ENCODE data around the gene PAK5. TPM values are rescaled to one million over a fixed set of nuclear protein-coding genes. Genes with fewer than 3 reads are reported as not detected.

PAK5 gene
- total RNA-seq, 1 experiment from 2014 or later = not detected

GRCh38 chr20:9809271-9809670 is 29.6 kb downstream of the PAK5 start:
- Histone ChIP-seq H3K9me3 (ENCODE audit: low read length) (no peaks in the 10 kb centered on the region), H3K4me2 (ENCODE audit: low read depth, low read length, poor library complexity, severe bottlenecking) (no peak overlapping the region), H3K27ac (ENCODE audit: low read length) (no peak overlapping the region), H3K4me3 (ENCODE audit: low read length) (no peak overlapping the region), H3K79me2 (ENCODE audit: low read length) (no peaks in the 10 kb centered on the region), H3K4me1 (ENCODE audit: low read length) (no peaks in the 10 kb centered on the region; the same call in 1 of the 2 replicates), H4K20me1 (ENCODE audit: insufficient read depth, low read depth, low read length) (no peaks in the 10 kb centered on the region), H2AFZ (ENCODE audit: low read length) (no peak overlapping the region), H3K9ac (ENCODE audit: low read length) (no peak overlapping the region), H3K36me3 (ENCODE audit: insufficient read depth, low read length) (no peaks in the 10 kb centered on the region), H3K9me2 (replicated peaks; ENCODE audit: insufficient read depth, low read length) (no peaks in the 10 kb centered on the region), H3K27me3 (ENCODE audit: low read length) (no peaks in the 10 kb centered on the region)
- no peak for DNase-seq

- H3K36me3 ChIP-seq (ENCODE audit: insufficient read depth, low read length) = no peaks in the 10 kb centered on the region
- H3K4me3 ChIP-seq (ENCODE audit: low read length) = no peak overlapping the region
- no peaks in the 10 kb centered on the region for H3K79me2 ChIP-seq (ENCODE audit: low read length)
- no peak overlapping the region for H3K4me2 ChIP-seq (ENCODE audit: low read depth, low read length, poor library complexity, severe bottlenecking)
- no peaks in the 10 kb centered on the region for H4K20me1 ChIP-seq (ENCODE audit: insufficient read depth, low read depth, low read length)
- no peak for DNase-seq
- no peaks in the 10 kb centered on the region for H3K27me3 ChIP-seq (ENCODE audit: low read length)
- H3K27ac ChIP-seq (ENCODE audit: low read length) = no peak overlapping the region
- no peaks in the 10 kb centered on the region for H3K9me3 ChIP-seq (ENCODE audit: low read length)
- no peaks in the 10 kb centered on the region for H3K9me2 ChIP-seq (replicated peaks; ENCODE audit: insufficient read depth, low read length)
- no peak overlapping the region for H2AFZ ChIP-seq (ENCODE audit: low read length)
- no peaks in the 10 kb centered on the region; the same call in 1 of the 2 replicates for H3K4me1 ChIP-seq (ENCODE audit: low read length)
- no peak overlapping the region for H3K9ac ChIP-seq (ENCODE audit: low read length)
Measured at GRCh38 chr20:9808166-9808565, 30.7 kb downstream of the PAK5 start.

- no peak overlapping the region for H3K27ac ChIP-seq (ENCODE audit: low read length)
Measured at GRCh38 chr20:9807136-9807535, 31.7 kb downstream of the PAK5 start.

DNA sequence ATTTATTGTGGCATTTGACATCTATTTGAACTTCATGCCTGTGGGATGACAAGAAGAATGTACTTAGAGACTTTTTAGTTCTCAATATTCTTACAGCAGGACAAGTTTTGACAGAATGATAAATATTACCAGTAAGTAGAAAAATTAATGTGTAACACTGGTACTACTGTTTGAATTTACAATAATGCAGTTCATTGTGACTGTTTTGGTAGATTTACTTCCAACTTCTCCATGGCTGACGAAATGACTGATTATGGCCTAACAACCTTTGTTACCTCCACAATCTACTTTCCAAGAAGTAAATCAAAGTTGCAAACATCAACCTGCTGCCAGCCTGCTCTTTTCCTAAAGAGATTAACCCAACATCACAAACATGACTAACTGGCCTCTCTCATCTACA is 38.5 kb downstream of the PAK5 start:
- Histone ChIP-seq H4K20me1 (ENCODE audit: insufficient read depth, low read depth, low read length) (no peaks in the 10 kb centered on the region), H3K4me3 (ENCODE audit: low read length) (no peak overlapping the region), H3K4me1 (ENCODE audit: low read length) (no peaks in the 10 kb centered on the region; the same call in 1 of the 2 replicates), H3K79me2 (ENCODE audit: low read length) (no peaks in the 10 kb centered on the region), H3K9me2 (replicated peaks; ENCODE audit: insufficient read depth, low read length) (no peaks in the 10 kb centered on the region), H3K4me2 (ENCODE audit: low read depth, low read length, poor library complexity, severe bottlenecking) (no peak overlapping the region), H3K27me3 (ENCODE audit: low read length) (no peaks in the 10 kb centered on the region), H3K9ac (ENCODE audit: low read length) (no peak overlapping the region), H2AFZ (ENCODE audit: low read length) (no peak overlapping the region), H3K27ac (ENCODE audit: low read length) (no peak overlapping the region), H3K9me3 (ENCODE audit: low read length) (no peaks in the 10 kb centered on the region), H3K36me3 (ENCODE audit: insufficient read depth, low read length) (no peaks in the 10 kb centered on the region)
- DNase-seq = no peak

More at GRCh38 chr20:9807136-9807535, 31.7 kb downstream of the PAK5 start:
- no peaks in the 10 kb centered on the region for H3K9me3 ChIP-seq (ENCODE audit: low read length)
- no peaks in the 10 kb centered on the region for H3K79me2 ChIP-seq (ENCODE audit: low read length)
- no peaks in the 10 kb centered on the region; the same call in 1 of the 2 replicates for H3K4me1 ChIP-seq (ENCODE audit: low read length)
- H3K9ac ChIP-seq (ENCODE audit: low read length) = no peak overlapping the region
- H2AFZ ChIP-seq (ENCODE audit: low read length) = no peak overlapping the region
- H4K20me1 ChIP-seq (ENCODE audit: insufficient read depth, low read depth, low read length) = no peaks in the 10 kb centered on the region
- no peak overlapping the region for H3K4me3 ChIP-seq (ENCODE audit: low read length)
- H3K4me2 ChIP-seq (ENCODE audit: low read depth, low read length, poor library complexity, severe bottlenecking) = no peak overlapping the region
- no peaks in the 10 kb centered on the region for H3K27me3 ChIP-seq (ENCODE audit: low read length)
- H3K9me2 ChIP-seq (replicated peaks; ENCODE audit: insufficient read depth, low read length) = no peaks in the 10 kb centered on the region
- no peak for DNase-seq
- no peaks in the 10 kb centered on the region for H3K36me3 ChIP-seq (ENCODE audit: insufficient read depth, low read length)

DNA sequence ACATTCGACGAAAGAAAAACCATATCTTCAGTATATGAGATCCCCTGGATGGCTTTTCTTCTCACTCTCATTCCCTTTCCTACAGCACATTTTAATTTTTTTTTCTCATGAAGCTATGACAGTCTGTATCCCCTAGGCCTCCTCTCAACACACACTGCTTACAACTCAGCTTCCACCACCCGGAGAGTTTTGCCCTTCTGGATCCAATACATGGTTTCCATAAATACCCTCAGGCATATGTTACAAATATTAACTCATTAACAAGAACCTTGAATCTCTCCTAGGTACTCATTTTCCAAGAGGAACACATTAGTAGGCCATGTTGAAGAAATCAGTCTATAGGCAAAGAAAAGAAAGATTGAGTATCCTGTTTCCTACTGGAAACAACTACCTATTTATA is 44.0 kb downstream of the PAK5 start:
- Histone ChIP-seq H2AFZ (ENCODE audit: low read length) (no peak overlapping the region), H3K27me3 (ENCODE audit: low read length) (no peaks in the 10 kb centered on the region), H3K9me2 (replicated peaks; ENCODE audit: insufficient read depth, low read length) (no peaks in the 10 kb centered on the region), H3K27ac (ENCODE audit: low read length) (no peak overlapping the region), H3K4me3 (ENCODE audit: low read length) (no peak overlapping the region), H3K9ac (ENCODE audit: low read length) (no peak overlapping the region), H3K36me3 (ENCODE audit: insufficient read depth, low read length) (no peaks in the 10 kb centered on the region), H3K79me2 (ENCODE audit: low read length) (no peaks in the 10 kb centered on the region), H3K4me2 (ENCODE audit: low read depth, low read length, poor library complexity, severe bottlenecking) (no peak overlapping the region), H3K4me1 (ENCODE audit: low read length) (no peaks in the 10 kb centered on the region), H3K9me3 (ENCODE audit: low read length) (no peaks in the 10 kb centered on the region), H4K20me1 (ENCODE audit: insufficient read depth, low read depth, low read length) (no peaks in the 10 kb centered on the region)
- DNase-seq = no peak

GRCh38 chr20:9792674-9793073 is 46.2 kb downstream of the PAK5 start:
- Histone ChIP-seq H3K9me3 (ENCODE audit: low read length) (no peaks in the 10 kb centered on the region), H4K20me1 (ENCODE audit: insufficient read depth, low read depth, low read length) (no peaks in the 10 kb centered on the region), H3K4me1 (ENCODE audit: low read length) (no peaks in the 10 kb centered on the region), H2AFZ (ENCODE audit: low read length) (no peak overlapping the region), H3K9ac (ENCODE audit: low read length) (no peak overlapping the region), H3K79me2 (ENCODE audit: low read length) (no peaks in the 10 kb centered on the region), H3K27ac (ENCODE audit: low read length) (no peak overlapping the region), H3K36me3 (ENCODE audit: insufficient read depth, low read length) (no peaks in the 10 kb centered on the region), H3K4me3 (ENCODE audit: low read length) (no peak overlapping the region), H3K27me3 (ENCODE audit: low read length) (no peaks in the 10 kb centered on the region), H3K9me2 (replicated peaks; ENCODE audit: insufficient read depth, low read length) (no peaks in the 10 kb centered on the region), H3K4me2 (ENCODE audit: low read depth, low read length, poor library complexity, severe bottlenecking) (no peak overlapping the region)
- no peak for DNase-seq

DNA sequence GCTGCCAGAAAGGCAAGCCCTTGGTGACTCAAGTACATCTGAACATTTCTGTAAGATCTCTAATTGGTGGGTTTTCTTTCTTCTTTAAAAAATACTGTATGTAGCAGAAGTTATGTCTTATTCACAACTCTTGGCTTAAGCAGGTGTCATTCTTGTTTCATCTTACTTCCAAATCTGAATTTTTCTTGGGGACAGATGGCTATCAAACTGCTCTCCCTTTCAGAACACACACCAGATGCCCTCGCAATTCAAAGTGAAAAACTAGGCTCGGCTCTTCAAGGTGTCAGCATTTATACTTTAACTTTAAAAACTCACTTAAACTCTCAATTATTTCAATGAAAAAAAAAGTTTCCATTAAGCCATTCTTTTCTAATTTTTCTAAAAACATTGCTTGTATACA is 49.7 kb downstream of the PAK5 start:
- no peak overlapping the region for H3K27ac ChIP-seq (ENCODE audit: low read length)
- no peak for DNase-seq
- no peak overlapping the region for H3K4me3 ChIP-seq (ENCODE audit: low read length)
- H3K9me3 ChIP-seq (ENCODE audit: low read length) = no peaks in the 10 kb centered on the region
- no peaks in the 10 kb centered on the region for H3K79me2 ChIP-seq (ENCODE audit: low read length)
- no peaks in the 10 kb centered on the region for H3K9me2 ChIP-seq (replicated peaks; ENCODE audit: insufficient read depth, low read length)
- H3K4me1 ChIP-seq (ENCODE audit: low read length) = no peaks in the 10 kb centered on the region
- H3K27me3 ChIP-seq (ENCODE audit: low read length) = no peaks in the 10 kb centered on the region
- no peaks in the 10 kb centered on the region for H4K20me1 ChIP-seq (ENCODE audit: insufficient read depth, low read depth, low read length)
- H3K36me3 ChIP-seq (ENCODE audit: insufficient read depth, low read length) = no peaks in the 10 kb centered on the region
- no peak overlapping the region for H3K4me2 ChIP-seq (ENCODE audit: low read depth, low read length, poor library complexity, severe bottlenecking)
- no peak overlapping the region for H3K9ac ChIP-seq (ENCODE audit: low read length)
- H2AFZ ChIP-seq (ENCODE audit: low read length) = no peak overlapping the region

- Histone ChIP-seq H3K27me3 (ENCODE audit: low read length) (no peaks in the 10 kb centered on the region), H3K36me3 (ENCODE audit: insufficient read depth, low read length) (no peaks in the 10 kb centered on the region), H3K4me2 (ENCODE audit: low read depth, low read length, poor library complexity, severe bottlenecking) (no peak overlapping the region), H4K20me1 (ENCODE audit: insufficient read depth, low read depth, low read length) (no peaks in the 10 kb centered on the region), H3K9me2 (replicated peaks; ENCODE audit: insufficient read depth, low read length) (no peaks in the 10 kb centered on the region), H3K79me2 (ENCODE audit: low read length) (no peaks in the 10 kb centered on the region), H3K27ac (ENCODE audit: low read length) (no peak overlapping the region), H3K4me1 (ENCODE audit: low read length) (no peaks in the 10 kb centered on the region), H3K9ac (ENCODE audit: low read length) (no peak overlapping the region), H3K4me3 (ENCODE audit: low read length) (no peak overlapping the region), H2AFZ (ENCODE audit: low read length) (no peak overlapping the region), H3K9me3 (ENCODE audit: low read length) (no peaks in the 10 kb centered on the region)
- no peak for DNase-seq
Measured at GRCh38 chr20:9775176-9775575, 63.7 kb downstream of the PAK5 start.

DNA sequence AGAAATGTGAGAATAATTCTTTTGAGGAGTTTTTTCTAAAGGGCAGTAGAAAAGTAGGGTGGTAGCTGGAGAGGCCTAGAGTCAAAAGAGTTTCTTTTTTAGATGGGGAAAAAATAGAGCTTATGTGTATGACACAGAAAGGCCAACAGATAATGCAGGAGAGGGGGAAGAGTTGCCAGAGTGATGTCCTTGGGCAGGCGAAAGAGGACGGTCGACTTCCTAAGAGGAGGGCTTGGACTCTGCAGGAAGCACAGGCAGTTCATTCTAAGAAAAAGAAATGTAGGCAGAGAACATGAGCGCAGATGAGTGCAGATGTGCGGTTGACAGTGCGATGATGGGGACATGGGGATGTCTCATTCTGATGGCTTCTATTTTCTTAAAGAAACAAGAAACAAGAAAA is 68.9 kb downstream of the PAK5 start:
- no peak overlapping the region for H3K9ac ChIP-seq (ENCODE audit: low read length)
- H2AFZ ChIP-seq (ENCODE audit: low read length) = no peak overlapping the region
- no peaks in the 10 kb centered on the region for H3K9me3 ChIP-seq (ENCODE audit: low read length)
- no peaks in the 10 kb centered on the region for H3K36me3 ChIP-seq (ENCODE audit: insufficient read depth, low read length)
- no peak for DNase-seq
- H4K20me1 ChIP-seq (ENCODE audit: insufficient read depth, low read depth, low read length) = no peaks in the 10 kb centered on the region
- no peaks in the 10 kb centered on the region for H3K79me2 ChIP-seq (ENCODE audit: low read length)
- no peaks in the 10 kb centered on the region for H3K27me3 ChIP-seq (ENCODE audit: low read length)
- H3K4me3 ChIP-seq (ENCODE audit: low read length) = no peak overlapping the region
- H3K4me1 ChIP-seq (ENCODE audit: low read length) = no peaks in the 10 kb centered on the region
- no peak overlapping the region for H3K4me2 ChIP-seq (ENCODE audit: low read depth, low read length, poor library complexity, severe bottlenecking)
- no peaks in the 10 kb centered on the region for H3K9me2 ChIP-seq (replicated peaks; ENCODE audit: insufficient read depth, low read length)
- no peak overlapping the region for H3K27ac ChIP-seq (ENCODE audit: low read length)
